B cell (primary cell): Measurements from ENCODE around the gene DISP2. TPM values are rescaled to one million over a fixed set of nuclear protein-coding genes. Genes with fewer than 3 reads are reported as not detected.

Source experiments
- ATAC-seq: fragments of 200-7000 bp; cut with Tn5 transposase; one replicate; pipeline ENCODE4 v1.10.0; 2021; ENCODE audit warnings: low read depth, mild to moderate bottlenecking, moderate number of reproducible peaks, moderate library complexity
- CTCF ChIA-PET: fragments of 350-600 bp; sonication (Branson Sonifier 250); formaldehyde crosslinking; loops from one replicate; lab custom pipeline; 2021; ENCODE audit warnings: antibody characterized with exemption, inconsistent platforms; lab: Charles Lee
- POLR2A ChIA-PET: fragments of 350-600 bp; sonication (Branson Sonifier 250); formaldehyde crosslinking; loops from one replicate; lab custom pipeline; 2021; ENCODE audit warnings: antibody characterized with exemption; lab: Charles Lee
- DNase-seq: peaks from one replicate; pipeline ENCODE4 v3.0.0; 2013
- H2AFZ ChIP-seq: 2 replicates; pipeline ENCODE4 v1.6.1; 2012; ENCODE audit warnings: mild to moderate bottlenecking, low read depth, low read length; ENCODE audit not compliant: insufficient read depth, poor library complexity, severe bottlenecking
- H3K27ac ChIP-seq, 2 donors: 1 replicate in 1 of 2; 2 replicates in 1 of 2; pipeline ENCODE4 v1.5.1; 2012 to 2013; ENCODE audit warnings: low read length in 2 of 2, mild to moderate bottlenecking in 2 of 2, moderate library complexity in 1 of 2
- H3K27me3 ChIP-seq, 4 experiments: fragments of 200-600 bp in 1 of 4; sonication (generic) in 1 of 4; replicated peaks in 1 of 4; 1 replicate in 2 of 4; 2 replicates in 2 of 4; pipeline versions ENCODE4 v1.6.1 to v1.7.0; 2013 to 2016; ENCODE audit warnings: low read length in 3 of 4, mild to moderate bottlenecking in 2 of 4, mixed read lengths in 1 of 4, moderate library complexity in 1 of 4; ENCODE audit not compliant: insufficient read depth in 4 of 4, control insufficient read depth in 3 of 4; ENCODE audit errors: control extremely low read depth in 1 of 4
- H3K36me3 ChIP-seq, 2 experiments: replicated peaks in 1 of 2; 1 replicate in 1 of 2; 2 replicates in 1 of 2; pipeline versions ENCODE4 v1.6.1 to v1.7.1; 2013; ENCODE audit warnings: low read length in 1 of 2; ENCODE audit not compliant: insufficient read depth in 2 of 2, control insufficient read depth in 1 of 2; ENCODE audit errors: control extremely low read depth in 1 of 2, extremely low read depth in 1 of 2
- H3K4me1 ChIP-seq, 2 donors: fragments of 200-600 bp in 1 of 2; sonication (generic) in 1 of 2; 1 replicate in 1 of 2; 2 replicates in 1 of 2; pipeline versions ENCODE4 v1.5.1 to v1.6.1; 2013 to 2017; ENCODE audit warnings: low read length in 2 of 2; ENCODE audit not compliant: control insufficient read depth in 2 of 2, insufficient read depth in 2 of 2
- H3K4me2 ChIP-seq: replicated peaks from 2 replicates; pipeline ENCODE3; 2012; ENCODE audit warnings: mild to moderate bottlenecking, low read depth, low read length; ENCODE audit not compliant: poor library complexity, severe bottlenecking
- H3K4me3 ChIP-seq, 5 experiments: fragments of 200-600 bp in 1 of 5; sonication (generic) in 1 of 5; 1 replicate in 3 of 5; 2 replicates in 2 of 5; pipeline versions ENCODE4 v1.5.1 to v1.7.0; 2011 to 2016; ENCODE audit warnings: low read length in 4 of 5, mild to moderate bottlenecking in 4 of 5, low read depth in 2 of 5, control low read depth in 1 of 5, moderate library complexity in 1 of 5; ENCODE audit not compliant: insufficient read depth in 1 of 5; ENCODE audit errors: control extremely low read depth in 1 of 5, extremely low read depth in 1 of 5
- H3K79me2 ChIP-seq: fragments of 200-600 bp; sonication (generic); one replicate; pipeline ENCODE4 v1.6.0; 2016; ENCODE audit warnings: low read length; ENCODE audit not compliant: control insufficient read depth, insufficient read depth
- H3K9ac ChIP-seq: fragments of 200-600 bp; sonication (generic); 2 replicates; pipeline ENCODE4 v1.6.1; 2017; ENCODE audit warnings: mild to moderate bottlenecking, low read length, moderate library complexity
- H3K9me3 ChIP-seq, 3 donors: one replicate each; pipeline versions ENCODE4 v1.6.1 to v1.7.1; 2013; ENCODE audit warnings: low read length in 2 of 3; ENCODE audit not compliant: control insufficient read depth in 2 of 3, insufficient read depth in 1 of 3; ENCODE audit errors: control extremely low read depth in 1 of 3
- H4K20me1 ChIP-seq: 2 replicates; pipeline ENCODE4 v1.6.0; 2012; ENCODE audit warnings: mild to moderate bottlenecking, low read length; ENCODE audit not compliant: insufficient read depth, control insufficient read depth, poor library complexity, severe bottlenecking
- H3K27ac Mint-ChIP-seq: one replicate; pipeline ENCODE4 v1.8.0; 2021; ENCODE audit warnings: mixed read lengths
- H3K27me3 Mint-ChIP-seq: one replicate; pipeline ENCODE4 v1.8.0; 2021; ENCODE audit warnings: mixed read lengths
- H3K4me1 Mint-ChIP-seq: one replicate; pipeline ENCODE4 v1.8.0; 2021; ENCODE audit warnings: mixed read lengths
- H3K4me3 Mint-ChIP-seq: one replicate; pipeline ENCODE4 v1.8.0; 2021; ENCODE audit warnings: mixed read lengths
- H3K9me3 Mint-ChIP-seq: one replicate; pipeline ENCODE4 v1.8.0; 2022; ENCODE audit warnings: mixed read lengths; ENCODE audit not compliant: insufficient read depth
- EZH2 ChIP-seq: IDR thresholded peaks from 2 replicates; pipeline ENCODE4 v1.6.1; 2012; ENCODE audit warnings: borderline replicate concordance, low read depth, mild to moderate bottlenecking, moderate library complexity, low read length; ENCODE audit not compliant: insufficient read depth, poor library complexity, severe bottlenecking
- WGBS: methylation state at CpG from one replicate; pipeline ENCODE4 v1.1.5; 2013; ENCODE audit warnings: missing lambda C conversion rate; ENCODE audit not compliant: insufficient coverage; 5-methylcytosine and 5-hydroxymethylcytosine counted together
- intact Hi-C: fragments of 100-400 bp; cut with micrococcal nuclease; formaldehyde crosslinking; loops from one replicate; pipeline ENCODE4 v1.10.0; 2022
- polyA plus RNA-seq: library from polyadenylated mRNA; depleted of rRNA; stranded (reverse); fragments of >200 nt; gene quantifications from 2 replicates; pipeline ENCODE4 v1.2.3, GENCODE V29; 2012
- total RNA-seq, 2 donors: library from RNA; stranded (reverse); fragments of 120-200 nt in 1 of 2; gene quantifications; 1 replicate in 1 of 2; 2 replicates in 1 of 2; pipeline versions ENCODE4 v1.2.3 to v1.2.4, GENCODE V29; 2013 to 2022
- TF ChIP-seq, protein P1 (sequence below): fragments of 200-600 bp; IDR thresholded peaks from one replicate; pipeline ENCODE4 v1.8.0; 2022; ENCODE audit warnings: antibody characterized with exemption, mild to moderate bottlenecking

DISP2 gene
- total and polyA plus RNA-seq, 2 donors (not counting 1 experiment from before 2014, with no cell fraction given) = 0.13 to 0.71 TPM

DNA sequence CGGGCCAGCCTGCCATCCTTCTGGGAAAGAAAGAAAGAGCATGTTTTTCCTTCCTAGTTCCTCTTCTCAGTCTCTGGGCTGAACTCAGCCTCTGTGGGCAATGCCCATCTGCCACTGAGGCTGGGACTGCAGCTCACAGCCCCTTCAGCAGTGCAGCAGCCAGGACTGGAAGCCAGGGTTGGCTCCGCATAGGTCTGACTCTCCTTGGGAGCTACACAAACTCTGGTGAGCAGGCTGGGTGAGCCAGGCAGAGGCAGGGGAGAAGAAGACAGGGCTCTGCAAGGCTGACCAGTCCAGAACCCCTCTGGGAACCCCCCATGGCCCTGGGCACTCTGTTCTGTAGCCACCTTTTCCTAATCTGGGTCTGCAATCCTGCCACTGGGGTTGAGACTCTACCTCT, 3.6 kb downstream of the DISP2 start:
- Mint-ChIP-seq H3K4me3 (no peak overlapping the region), H3K9me3 (no peaks in the 10 kb centered on the region), H3K27me3 (peaks cover 6% of the 10 kb centered on the region), H3K4me1 (peaks cover 22% of the 10 kb centered on the region), H3K27ac (no peak overlapping the region)
- POLR2A ChIA-PET = no interaction called here
- Histone ChIP-seq H3K27me3 (peaks cover 0 to 4% (median 0%) of the 10 kb centered on the region in 4 experiments), H3K9ac (no peak overlapping the region), H3K9me3 (no peaks in the 10 kb centered on the region), H3K4me3 (no peak overlapping the region), H4K20me1 (peaks cover 47% of the 10 kb centered on the region), H3K4me2 (no peak overlapping the region), H3K4me1 (peaks cover 8 to 19% of the 10 kb centered on the region in 2 donors), H3K27ac (no peak overlapping the region), H3K36me3 (peaks cover 0 to 7% of the 10 kb centered on the region in 2 experiments), H3K79me2 (peaks cover 33% of the 10 kb centered on the region), H2AFZ (no peak overlapping the region)
- no peak for DNase-seq
- ATAC-seq = no peak
- intact Hi-C loops = no loop called here
- 86% methylated on average over 2 of the region's 2 CpGs for WGBS
- TF ChIP-seq, protein P1, sequence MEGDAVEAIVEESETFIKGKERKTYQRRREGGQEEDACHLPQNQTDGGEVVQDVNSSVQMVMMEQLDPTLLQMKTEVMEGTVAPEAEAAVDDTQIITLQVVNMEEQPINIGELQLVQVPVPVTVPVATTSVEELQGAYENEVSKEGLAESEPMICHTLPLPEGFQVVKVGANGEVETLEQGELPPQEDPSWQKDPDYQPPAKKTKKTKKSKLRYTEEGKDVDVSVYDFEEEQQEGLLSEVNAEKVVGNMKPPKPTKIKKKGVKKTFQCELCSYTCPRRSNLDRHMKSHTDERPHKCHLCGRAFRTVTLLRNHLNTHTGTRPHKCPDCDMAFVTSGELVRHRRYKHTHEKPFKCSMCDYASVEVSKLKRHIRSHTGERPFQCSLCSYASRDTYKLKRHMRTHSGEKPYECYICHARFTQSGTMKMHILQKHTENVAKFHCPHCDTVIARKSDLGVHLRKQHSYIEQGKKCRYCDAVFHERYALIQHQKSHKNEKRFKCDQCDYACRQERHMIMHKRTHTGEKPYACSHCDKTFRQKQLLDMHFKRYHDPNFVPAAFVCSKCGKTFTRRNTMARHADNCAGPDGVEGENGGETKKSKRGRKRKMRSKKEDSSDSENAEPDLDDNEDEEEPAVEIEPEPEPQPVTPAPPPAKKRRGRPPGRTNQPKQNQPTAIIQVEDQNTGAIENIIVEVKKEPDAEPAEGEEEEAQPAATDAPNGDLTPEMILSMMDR = no peak
- no peak for TF ChIP-seq EZH2
- CTCF ChIA-PET = no interaction called here

DNA sequence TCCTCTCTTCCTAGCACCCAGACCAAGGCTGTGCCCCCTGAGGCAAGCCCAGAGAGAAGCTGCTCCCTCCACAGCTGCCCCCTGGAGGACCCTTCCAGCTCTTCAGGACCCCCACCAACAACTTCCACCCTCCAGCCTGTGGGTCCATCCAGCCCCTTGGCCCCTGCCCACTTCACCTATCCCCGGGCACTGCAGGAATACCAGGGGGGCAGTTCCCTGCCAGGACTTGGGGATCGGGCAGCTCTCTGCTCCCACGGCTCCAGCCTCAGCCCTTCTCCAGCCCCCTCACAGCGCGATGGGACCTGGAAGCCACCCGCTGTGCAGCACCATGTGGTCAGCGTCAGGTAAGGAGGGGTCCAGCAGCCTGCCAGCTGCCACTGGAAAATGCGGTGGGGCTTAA, 5.6 kb downstream of the DISP2 start:
- Histone ChIP-seq H3K27ac (no peak overlapping the region), H3K79me2 (peaks cover 35% of the 10 kb centered on the region), H3K9ac (no peak overlapping the region), H2AFZ (no peak overlapping the region), H3K36me3 (peaks cover 0 to 7% of the 10 kb centered on the region in 2 experiments), H4K20me1 (peaks cover 47% of the 10 kb centered on the region), H3K4me3 (no peak overlapping the region), H3K27me3 (no peaks in the 10 kb centered on the region), H3K4me2 (no peak overlapping the region), H3K4me1 (peaks cover 18 to 29% of the 10 kb centered on the region in 2 donors), H3K9me3 (no peaks in the 10 kb centered on the region)
- ChIA-PET POLR2A (no interaction called here), CTCF (interaction anchor here (0.7 kb wide), 1 partner anchor 50 kb away, joined by 3 read pairs; no protein-coding TSS in a partner anchor)
- ATAC-seq (no peak), DNase-seq (no peak)
- Mint-ChIP-seq H3K27me3 (no peaks in the 10 kb centered on the region), H3K4me3 (no peak overlapping the region), H3K9me3 (no peaks in the 10 kb centered on the region), H3K4me1 (peaks cover 25% of the 10 kb centered on the region), H3K27ac (no peak overlapping the region)
- intact Hi-C loops = no loop called here
- WGBS = 99% methylated on average over 7 of the region's 8 CpGs
- TF ChIP-seq EZH2 = no peak
- TF ChIP-seq, protein P1 = no peak
